ENCODE data around the gene PDE5A.

Gene PDE5A

GRCh38 chr4:119549639-119550038 lies 79.0 kb downstream of the PDE5A start:
- no peak for TF ChIP-seq CTCF (conservative IDR thresholded peaks at IDR 0.05)
- H3K27ac ChIP-seq: no peak overlapping the region

GRCh38 chr4:119543779-119544178 lies 84.8 kb downstream of the PDE5A start:
- no peak overlapping the region for H3K27ac ChIP-seq
- no peak for TF ChIP-seq CTCF (conservative IDR thresholded peaks at IDR 0.05)

- H3K27ac ChIP-seq: no peak overlapping the region
- TF ChIP-seq CTCF (conservative IDR thresholded peaks at IDR 0.05): no peak
Measured at GRCh38 chr4:119543187-119543586, 85.4 kb downstream of the PDE5A start.

- TF ChIP-seq CTCF (conservative IDR thresholded peaks at IDR 0.05): no peak
- no peak overlapping the region for H3K27ac ChIP-seq
Measured at GRCh38 chr4:119540249-119540648, 88.4 kb downstream of the PDE5A start.

- no peak overlapping the region for H3K27ac ChIP-seq
Measured at GRCh38 chr4:119537586-119537985, 91.0 kb downstream of the PDE5A start.

GRCh38 chr4:119536572-119537528 lies 91.8 kb downstream of the PDE5A start:
- TF ChIP-seq CTCF (conservative IDR thresholded peaks at IDR 0.05): no peak
- H3K27ac ChIP-seq: no peak overlapping the region

More at GRCh38 chr4:119537586-119537985, 91.0 kb downstream of the PDE5A start:
- no peak for TF ChIP-seq CTCF (conservative IDR thresholded peaks at IDR 0.05)

- no peak overlapping the region for H3K27ac ChIP-seq
- TF ChIP-seq CTCF (conservative IDR thresholded peaks at IDR 0.05): no peak
Measured at GRCh38 chr4:119532319-119532718, 96.3 kb downstream of the PDE5A start.

Measured in VCaP (cell line).